NT2/D1 (cell line): ENCODE results near the gene DLL3.

Source experiments
- SUZ12 ChIP-seq: IDR thresholded peaks from 2 replicates; pipeline ENCODE4 v1.6.1; 2011; ENCODE audit not compliant: insufficient read length, insufficient read depth; ENCODE audit errors: extremely low read depth
- YY1 ChIP-seq: IDR thresholded peaks from 2 replicates; pipeline ENCODE4 v1.6.1; 2011; ENCODE audit not compliant: insufficient read length, insufficient read depth
- ZNF274 ChIP-seq: IDR thresholded peaks from 2 replicates; pipeline ENCODE4 v1.6.1; 2011; ENCODE audit warnings: mild to moderate bottlenecking, low read depth, low read length

DNA sequence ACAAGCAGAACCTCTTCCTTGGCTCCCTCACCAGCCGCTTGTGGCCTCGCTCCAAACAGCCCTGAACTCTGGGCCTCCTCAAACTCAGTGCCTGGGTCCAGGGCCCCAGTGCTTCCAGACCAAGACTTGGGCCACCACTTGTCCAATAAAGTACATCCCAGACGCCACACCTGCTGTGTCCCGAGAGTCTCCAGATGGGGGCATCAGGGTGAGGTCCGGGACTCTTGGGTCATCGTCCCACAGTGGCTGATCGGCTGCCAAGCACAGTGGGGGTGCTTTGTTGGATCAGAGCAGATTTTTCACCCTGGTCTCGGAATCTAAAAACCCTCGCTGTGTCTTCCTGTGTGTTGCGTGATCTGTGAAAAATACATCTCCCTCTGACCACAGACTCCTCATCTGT lies 9.0 kb upstream of the DLL3 start:
- TF ChIP-seq YY1 (no peak), SUZ12 (no peak), ZNF274 (no peak)
